AML-193 (cell line): ENCODE measurements around the gene HK3.

Experiments
- DNase-seq, 2 experiments: peaks; one replicate each; lab custom pipeline; 2025; lab: John Stamatoyannopoulos, UW

The HK3 gene

DNA sequence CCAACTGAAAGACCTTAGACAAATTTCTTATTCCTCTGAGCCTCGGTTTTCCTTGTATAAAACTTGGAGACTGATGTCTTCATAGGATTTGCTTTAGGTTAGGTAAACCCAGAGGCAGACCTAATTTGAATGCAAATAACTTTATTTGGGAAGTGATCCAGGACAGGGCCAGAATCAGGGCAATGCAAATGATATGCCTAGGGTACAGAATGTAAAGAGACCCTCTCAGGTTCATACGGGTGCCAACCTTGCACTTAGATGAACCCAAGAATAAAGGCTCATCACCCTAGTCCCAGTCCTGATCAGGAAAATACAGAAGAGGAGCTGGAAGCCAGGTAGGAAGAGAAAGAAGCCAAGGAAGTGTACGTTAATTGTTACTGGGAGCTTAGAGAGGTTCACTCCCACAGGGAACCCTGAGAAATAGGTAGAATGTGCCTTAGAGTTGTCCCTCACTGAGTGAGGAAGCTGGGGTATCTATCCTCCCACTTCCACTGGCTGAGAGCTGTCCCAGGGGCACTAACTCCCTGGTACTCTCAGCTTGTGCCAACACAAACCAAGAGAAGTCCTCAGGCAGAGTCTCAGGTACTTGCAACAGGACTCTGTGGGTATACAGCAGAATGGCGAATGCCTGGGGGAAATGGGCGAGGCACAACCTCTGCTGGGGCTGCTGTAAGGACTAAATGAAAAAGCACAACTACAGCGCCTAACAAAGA, 3.1 kb upstream of the HK3 start:
- no peak for DNase-seq

DNA sequence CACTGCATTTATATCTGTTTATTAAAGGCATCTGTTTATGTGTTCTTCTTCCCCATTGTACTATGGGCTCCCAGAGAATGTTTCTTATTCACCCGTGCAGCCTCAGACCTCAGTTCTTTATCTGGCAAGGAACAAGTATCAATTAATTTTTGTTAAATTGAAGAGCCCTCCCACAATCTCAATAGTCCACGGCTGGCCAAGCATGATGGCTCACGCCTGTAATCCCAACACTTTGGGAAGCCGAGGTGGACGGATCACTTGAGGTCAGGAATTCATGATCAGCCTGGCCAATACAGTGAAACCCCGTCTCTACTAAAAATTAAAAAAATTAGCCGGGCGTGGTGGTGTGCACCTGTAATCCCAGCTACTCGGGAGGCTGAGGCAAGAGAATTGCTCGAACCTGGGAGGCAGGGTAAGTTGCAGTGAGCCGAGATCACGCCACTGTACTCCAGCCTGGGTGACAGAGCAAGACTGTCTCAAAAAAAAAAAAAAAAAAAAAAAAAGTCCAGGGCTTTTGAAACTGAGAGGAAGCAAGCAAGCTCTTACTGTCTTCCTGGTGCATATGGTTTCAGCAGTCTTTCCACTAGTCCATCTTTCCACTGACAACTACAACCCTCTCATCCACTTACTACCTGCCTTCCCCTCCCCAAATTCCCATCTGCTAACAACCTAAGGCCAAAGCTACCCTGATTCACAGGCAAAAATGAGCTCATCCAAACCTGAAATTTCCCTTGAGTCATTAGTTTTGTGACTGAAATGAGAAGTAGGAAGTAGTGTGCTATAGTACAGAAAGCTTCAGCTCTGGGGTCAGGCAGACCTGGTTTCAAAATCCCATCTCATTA, 2.3 kb upstream of the HK3 start:
- peak; percentile 26 to 57 for DNase-seq

DNA sequence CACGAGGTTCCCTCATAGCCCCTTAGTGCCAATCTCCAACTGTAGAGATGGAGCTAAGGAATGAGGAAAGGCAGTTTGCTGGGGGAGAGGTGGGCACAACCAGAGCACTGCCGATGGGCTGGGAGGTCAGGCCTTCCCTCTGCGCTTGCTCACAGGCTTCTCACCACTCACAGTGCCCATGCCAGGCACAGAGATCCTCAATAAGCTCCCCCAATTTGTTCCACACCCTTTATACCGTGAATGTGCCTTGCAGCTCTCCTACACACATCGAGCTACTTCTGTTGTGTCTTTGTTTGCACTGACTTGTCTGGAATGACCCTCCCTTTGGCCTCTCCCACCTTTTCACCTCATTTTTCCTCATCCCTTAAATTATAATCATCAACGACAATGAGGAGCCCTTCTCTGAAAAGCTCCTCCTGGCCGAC, 1.6 kb upstream of the HK3 start:
- DNase-seq: no peak

DNA sequence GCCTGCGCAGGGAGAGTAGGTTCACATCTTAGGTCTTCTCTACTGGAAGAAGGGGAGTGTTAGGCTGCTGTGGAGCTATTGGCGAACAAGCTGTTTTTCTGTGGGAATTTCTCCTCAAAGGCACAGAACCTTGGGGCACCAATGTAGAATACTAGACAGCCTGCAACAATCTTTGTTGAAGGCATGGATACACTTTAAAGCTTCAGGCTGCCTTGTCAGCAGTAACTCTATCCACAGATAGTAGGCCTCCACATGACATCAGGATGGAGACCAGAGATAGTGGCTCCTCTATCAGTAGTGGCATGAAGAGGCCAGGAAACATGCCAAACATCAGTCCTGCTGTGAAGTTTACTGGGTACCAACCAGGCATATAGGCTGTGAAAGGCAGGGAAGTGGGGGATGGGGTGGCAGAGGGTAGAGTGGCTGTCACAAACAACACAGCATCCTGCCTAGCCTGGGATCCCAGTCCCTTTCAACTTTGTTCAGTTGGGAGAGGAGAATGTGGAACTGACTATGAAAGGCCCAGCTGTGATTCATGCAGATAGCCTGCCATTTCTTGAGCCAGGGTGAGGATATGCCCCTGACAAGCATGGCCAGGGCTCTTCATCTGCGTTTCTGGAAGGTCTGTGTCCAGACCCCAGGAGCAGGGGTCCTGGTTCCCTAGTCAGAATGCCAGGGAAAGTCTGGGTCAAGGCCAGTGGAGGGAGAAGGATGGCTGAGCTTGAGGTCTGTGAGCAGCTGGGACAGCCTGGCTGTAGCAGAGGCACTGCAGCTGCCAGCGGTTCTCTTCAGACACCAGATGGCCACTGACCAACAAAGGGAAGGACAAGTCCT, 1.0 kb upstream of the HK3 start:
- no peak for DNase-seq

DNA sequence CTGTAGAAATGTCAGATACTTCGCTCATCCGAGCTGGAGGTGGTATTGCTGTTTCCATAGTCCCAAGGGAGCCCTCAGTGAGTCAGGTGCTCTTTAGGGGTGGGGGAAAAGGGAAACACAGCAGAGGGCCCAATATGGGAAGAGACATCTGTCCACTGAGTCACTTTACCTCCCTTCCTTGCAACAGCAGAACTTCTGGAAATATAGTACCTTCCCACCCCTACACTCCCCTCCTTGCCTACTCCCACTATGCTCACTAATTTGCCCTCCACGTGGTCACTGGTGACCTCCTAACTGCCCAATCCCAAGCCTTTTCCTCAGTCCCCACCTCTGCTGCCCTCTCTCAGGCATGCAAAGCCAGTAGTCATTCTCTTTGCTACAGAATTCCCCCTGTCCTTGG, 1.9 kb downstream of the HK3 start:
- no peak for DNase-seq

DNA sequence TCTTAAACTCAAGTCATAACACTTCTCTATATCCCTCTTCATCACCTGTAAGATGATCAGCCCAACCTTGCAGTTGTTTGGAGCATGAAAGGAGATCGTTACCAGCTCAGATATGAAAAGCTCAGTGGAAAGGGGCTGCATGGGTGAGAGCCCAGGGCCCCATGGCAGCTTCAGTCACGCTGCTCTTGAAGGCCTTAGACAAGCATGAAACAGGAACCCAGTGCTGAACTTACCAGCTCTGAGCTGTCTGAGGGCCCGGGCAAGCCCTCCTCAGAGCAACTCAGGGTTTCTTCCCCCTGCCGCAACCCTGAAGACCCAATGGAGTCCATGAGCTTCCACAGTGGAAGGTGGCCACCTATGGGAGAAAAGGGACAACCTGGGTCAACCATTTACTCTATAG, 3.3 kb downstream of the HK3 start:
- DNase-seq: no peak

DNA sequence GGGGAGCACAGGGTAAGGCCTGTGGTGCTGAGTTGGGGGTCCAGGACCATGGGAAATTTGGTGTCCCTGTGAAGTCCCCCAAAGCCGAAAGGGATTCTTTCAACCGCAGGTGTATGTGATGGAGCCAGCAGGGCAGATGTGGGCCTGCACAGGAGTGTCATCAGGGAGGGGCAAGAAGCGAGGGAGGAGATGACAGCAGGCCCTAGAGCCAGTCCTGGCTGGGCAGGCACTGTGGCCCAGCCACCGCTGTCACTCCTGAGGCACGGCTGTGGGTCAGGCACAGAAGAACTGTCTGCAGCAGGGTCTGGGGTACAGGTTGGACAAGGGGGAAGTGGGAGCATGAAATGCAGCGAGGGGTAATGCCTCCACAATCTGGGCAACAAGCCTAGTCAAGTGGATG, 4.8 kb downstream of the HK3 start:
- DNase-seq: no peak

DNA sequence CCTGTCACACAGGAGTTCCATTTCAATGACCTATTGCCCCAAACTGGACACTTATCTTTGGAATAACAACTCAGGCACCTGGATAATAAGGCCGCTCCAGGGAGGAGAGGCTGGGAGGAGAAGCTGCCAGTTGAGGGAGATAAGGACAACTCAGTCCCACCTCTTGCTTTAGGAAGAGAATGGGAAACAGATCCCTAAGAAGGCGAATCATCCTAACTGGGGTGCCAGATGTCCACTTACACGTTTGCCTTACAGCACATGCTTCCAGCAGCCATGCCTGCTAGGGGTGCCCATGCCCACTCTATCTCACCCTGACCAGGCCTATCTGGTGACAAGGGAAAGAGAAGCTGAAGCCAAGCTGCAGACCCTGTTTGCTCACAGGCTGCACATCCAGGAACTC, 6.5 kb downstream of the HK3 start:
- no peak for DNase-seq

DNA sequence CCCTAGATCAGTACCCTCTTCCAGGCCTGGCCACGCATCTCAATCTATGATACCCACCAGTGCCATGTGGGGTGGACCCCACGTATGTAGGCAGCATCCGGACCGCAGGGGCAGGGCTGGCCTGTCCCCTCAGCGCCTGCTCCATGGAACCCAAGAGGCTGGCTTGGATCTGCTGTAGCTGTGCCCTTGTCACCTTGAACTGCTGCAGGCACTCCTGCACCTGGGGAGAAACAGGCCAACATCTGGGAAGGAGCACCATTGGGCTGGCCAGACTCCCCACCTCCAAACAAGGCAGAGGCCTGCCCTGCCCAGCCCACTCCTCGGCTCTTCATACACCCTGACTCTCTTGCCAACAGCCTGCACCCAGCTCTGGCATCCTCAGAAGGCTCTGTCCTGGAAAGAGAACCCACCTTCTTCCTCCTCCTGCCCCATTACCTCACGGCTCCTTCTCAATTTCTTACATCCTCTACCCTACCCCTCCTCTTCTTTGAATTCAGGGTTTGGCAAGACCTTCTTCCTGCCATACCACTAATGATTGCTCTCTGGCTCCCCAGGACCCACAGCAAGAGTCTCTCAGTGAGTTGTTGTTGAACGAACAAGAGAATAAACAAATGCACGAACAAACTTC, 7.7 kb downstream of the HK3 start:
- peak; percentile 14 to 34 for DNase-seq

DNA sequence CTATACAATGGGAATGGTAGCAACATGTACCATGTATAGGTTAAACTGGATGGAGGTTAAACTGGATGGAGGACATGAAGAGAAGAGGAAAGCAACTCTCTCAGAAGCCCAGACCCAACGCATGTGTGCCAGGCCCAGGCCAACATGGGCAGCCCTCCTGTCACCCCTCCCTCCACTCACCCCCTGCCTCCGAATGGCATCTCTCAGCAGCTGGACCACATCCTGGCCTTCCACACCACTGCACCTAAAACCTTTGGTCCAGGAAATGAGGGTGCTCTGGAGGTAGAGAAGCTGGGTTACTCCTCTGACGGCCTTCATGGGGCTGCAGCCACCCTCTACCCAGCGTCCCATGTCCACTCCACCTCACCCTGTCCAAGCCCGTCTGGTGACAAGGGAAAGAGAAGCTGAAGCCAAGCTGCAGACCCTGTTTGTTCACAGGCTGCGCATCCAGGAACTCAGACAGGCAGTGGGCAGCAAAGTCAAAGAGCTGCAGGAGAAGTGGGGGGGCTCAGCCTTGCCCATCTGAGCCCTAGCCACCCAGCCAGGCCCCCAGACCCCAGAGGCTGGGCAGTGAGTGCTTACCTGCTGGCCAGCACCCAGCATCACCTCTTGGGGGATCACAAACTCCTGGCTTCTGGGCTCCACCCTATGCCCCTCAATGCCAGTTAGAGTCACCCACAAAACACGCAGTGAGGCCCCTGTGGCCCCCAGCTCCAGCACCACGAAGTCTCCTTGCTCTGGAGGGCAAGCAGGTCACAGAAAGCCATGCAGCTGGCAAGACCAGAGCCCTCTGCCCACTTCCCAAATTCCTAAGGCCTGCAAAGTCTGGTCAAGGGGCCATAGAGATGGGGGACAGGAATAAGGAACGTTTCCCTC, 8.5 kb downstream of the HK3 start:
- no peak for DNase-seq

DNA sequence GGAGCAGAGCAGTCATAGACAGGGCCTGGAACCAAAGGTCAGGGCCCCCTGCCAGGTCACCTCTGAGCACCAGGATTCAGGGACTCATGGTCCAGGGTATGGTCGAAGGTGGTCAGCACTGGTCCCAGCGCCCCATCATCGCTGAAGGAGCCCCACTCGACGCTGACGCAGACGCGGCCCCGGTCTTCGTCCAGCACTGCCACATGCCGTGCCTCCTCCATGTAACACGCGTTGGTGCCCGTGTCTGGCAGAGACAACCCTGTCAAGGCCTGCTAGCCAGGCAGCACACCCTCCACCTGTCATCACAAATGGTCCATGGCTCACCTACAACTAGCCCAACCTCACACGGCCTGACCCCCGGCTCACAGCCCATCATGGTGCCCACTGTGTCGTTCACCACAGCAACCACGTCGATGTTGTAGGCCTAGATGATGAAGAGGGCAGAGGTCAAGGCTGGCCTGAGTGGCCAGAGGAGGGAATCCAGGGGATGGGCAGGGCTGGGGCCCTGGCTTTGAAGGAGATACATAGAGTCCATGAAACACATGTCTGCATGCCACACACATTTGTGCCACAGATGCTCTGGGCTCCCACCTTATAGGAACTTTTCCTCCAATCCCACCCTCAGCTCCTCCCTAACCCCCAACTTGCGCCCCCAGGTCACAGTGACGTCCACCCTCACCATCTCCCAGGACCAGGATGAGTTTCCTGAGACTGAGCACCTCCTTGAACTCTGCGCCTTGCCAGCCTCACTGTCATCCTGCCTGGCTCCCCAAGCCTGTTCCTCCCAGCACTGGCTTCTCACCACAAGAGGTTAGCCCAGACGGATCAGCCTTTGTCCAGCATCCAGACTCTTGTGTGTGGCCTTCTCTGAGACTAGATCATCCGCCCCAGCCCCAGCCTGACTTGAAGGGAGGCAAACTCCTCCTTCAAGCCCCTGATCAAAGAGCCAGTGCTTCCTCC, 9.5 kb downstream of the HK3 start:
- DNase-seq: no peak

DNA sequence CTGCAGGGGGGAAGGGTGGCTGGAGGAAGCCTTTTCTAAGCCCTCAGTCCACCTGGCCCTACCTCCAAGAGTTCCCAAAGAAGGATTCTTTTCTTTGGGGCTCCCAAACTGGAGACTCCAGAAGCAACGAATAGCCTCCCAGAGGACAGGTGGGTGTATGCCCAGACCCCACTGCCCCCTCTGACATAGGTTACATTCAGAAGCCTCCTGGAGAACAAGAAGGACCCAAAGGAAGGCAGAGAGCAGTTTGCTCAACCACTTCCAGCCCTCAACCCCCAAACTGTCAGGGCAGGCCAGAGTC, 10.3 kb downstream of the HK3 start:
- DNase-seq: no peak

DNA sequence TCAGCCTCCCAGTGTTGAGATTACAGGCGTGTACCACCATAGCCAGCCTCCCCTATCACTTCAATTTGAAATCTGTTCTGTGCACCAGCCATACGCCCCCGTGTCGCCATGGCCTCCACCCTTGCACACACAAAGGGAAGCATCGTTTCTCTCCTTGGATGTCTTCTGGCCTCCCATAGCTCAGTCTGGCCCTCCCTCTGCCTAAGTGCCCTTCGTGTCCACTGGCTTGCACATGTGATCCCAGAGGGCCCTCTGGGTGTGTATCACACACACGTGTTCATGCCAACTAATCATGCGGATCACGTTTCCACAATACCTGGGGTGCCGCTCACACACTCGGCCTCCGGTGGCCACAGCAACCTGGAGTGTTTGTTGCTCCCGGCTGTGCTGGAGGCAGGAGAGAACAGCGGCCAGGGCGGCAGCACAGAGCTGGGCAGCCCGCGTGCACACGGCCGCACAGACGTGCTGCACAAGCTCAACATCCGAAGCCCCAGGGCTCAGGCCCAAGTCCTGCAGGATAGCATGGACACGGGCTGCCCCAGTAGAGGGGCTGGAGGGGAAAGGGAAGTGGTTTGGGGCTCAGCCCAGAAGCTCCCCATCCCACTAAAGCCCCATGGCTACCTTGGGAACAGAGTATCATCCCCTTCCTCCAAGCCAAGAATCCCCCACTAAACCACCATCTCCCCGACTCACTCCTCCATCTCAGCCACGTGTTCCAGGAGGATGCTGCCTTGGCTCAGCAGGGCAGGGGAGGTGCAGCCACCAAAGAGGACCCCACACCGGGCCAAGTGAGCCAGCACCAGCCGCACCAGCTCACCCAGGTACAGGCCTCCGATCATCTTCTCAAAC, 10.9 kb downstream of the HK3 start:
- DNase-seq: no peak

DNA sequence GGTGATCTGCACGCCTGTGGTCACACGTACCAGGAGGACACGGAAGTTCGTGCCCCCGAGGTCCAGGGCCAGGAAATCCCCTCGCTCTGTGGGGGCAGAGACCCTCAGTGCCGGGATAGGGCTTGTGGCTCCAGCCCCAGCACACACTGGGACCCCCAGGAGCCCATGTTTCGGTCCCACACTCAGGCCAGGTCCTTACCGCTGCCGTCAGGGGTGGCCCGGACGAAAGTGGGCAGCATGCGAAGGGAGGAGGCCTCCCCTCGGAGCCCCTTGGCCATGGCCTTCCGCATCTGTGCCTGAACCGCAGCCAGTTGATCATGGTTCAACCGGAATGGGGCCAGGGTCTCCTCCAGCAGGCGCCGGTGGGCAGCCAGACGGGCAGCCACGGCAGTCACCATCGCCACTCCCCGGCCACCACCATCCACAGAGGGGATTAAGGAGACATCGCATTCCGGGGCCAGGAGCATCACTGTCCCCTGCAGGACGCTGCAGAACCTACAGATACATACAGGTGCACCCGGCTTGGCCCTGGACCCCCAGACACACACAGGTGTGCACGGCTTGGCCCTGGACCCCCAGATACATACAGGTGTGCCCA, 11.8 kb downstream of the HK3 start:
- no peak for DNase-seq

DNA sequence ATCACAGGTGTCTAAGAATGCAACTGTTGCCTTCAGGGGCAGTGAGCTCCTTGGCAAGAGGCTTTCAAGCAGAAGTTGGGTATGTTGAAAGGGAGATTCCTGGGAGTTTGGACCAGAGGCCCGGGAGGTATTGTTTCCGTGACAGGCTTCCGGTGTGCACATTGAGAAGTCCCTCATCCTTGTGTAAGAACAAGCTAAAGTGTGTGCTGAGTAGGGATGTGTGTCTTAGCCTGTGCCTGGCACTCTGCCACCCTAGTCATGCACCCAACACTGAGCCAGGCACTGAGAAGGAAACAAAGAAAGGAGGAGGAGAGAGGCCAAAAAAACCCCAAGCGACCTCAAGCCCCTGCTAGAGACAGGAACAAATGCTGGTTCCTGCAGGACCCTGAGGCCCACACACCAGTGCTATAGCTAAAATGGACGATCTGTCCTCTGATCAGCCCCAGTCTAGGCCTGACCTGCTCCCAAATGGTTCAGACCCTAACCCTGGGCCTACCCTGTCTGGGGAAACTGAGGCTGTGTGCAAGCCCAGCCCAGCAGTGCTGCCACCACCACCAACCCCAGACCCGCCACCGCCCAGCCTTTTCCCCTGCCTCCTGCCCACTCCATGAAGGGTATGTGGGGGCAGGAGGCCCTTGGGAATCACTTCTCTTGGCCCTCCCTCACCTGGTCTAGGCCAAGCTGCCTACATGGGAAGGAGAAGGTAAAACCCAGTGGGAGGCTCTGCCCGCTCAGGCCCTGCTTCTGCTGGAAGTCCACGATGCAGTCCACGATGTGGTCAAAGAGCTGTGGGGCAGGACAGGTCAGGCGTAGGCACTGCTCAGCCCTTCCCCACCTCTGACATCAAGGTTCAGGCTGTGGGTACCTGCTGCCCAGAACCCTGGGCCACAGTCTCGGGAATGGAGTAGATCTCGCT, 12.6 kb downstream of the HK3 start:
- no peak for DNase-seq

DNA sequence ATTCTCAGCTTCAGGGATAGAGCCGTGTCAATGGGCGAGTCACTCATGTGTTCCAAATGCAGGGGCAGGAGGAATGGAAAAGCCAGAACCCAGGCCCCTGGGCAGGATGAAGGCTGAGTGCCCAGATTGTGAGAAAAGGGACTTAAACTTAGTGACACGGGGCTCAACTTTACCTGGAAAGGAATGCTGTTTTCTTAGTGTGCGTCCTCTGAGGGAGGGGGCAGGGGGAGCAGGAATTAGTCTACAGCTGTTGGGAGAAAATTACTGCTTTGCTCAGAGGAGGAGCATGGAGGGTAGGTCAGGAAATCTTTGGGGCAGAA, 14.6 kb downstream of the HK3 start:
- DNase-seq: no peak

DNA sequence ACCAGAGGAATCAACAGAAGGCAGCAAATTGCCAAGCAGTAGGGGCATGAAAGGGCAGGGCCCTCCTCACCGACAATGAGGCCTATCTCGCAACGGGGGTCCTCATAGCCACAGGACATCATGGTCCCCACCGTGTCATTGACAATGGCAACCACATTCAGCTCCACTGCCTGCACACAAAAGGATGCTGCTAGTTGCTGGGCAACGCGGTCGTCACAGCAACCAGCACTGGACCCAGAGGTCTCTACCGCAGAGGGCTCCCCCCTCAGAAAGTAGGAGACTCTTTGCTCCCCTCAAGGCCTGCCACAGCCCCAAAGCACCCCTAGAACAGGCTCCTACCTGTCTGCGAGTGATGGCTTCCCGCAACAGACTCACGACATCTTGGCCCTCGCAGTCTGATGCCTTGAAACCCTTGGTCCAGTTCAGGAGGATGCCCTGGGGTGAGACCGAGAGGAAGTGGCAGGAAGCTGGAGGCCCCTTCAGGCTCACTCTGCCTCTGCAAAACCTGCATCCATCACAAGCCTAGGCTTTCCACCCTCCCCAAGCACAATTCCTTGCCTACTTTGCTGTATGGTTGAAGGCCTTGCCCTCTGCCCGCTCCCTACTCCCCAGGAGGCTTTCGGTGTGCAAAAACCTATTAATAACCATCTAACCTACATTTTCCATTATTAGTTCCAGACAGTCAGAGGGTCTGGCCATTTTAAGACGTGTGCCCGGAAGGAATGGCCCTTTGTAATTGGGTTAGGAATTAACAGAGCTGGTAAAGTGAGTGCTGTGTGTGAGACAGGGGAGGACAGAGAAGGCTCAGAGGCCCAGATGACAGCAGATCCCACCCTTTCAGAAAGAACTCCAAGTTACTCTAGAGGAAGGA, 15.2 kb downstream of the HK3 start:
- no peak for DNase-seq
